ENCODE data around the gene PPDPF.

DNA sequence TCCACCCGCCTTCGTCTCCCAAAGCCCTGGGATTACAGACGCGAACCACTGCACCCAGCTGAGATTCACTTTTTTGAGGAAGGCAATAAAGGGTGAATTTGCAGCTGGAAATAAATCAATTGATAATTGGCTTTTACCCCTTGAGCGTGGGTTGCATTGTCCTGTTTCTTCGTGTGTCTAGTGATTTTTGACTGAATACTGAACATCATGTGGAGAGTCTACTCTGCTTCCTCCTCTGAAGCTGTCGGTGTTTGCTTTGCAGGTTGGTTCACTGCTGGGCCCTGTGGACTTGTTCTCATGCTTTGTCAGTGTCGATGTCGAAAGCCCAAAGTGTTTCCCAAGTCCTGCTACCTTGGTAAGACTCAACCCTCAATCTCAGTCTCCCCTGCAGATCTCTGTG is 15.9 kb upstream of the PPDPF start:
- TF ChIP-seq, protein P1, sequence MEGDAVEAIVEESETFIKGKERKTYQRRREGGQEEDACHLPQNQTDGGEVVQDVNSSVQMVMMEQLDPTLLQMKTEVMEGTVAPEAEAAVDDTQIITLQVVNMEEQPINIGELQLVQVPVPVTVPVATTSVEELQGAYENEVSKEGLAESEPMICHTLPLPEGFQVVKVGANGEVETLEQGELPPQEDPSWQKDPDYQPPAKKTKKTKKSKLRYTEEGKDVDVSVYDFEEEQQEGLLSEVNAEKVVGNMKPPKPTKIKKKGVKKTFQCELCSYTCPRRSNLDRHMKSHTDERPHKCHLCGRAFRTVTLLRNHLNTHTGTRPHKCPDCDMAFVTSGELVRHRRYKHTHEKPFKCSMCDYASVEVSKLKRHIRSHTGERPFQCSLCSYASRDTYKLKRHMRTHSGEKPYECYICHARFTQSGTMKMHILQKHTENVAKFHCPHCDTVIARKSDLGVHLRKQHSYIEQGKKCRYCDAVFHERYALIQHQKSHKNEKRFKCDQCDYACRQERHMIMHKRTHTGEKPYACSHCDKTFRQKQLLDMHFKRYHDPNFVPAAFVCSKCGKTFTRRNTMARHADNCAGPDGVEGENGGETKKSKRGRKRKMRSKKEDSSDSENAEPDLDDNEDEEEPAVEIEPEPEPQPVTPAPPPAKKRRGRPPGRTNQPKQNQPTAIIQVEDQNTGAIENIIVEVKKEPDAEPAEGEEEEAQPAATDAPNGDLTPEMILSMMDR (IDR thresholded peaks at IDR 0.05), result no peak
- no peak for TF ChIP-seq POLR2A (IDR thresholded peaks at IDR 0.05)

Measured in uterus (tissue), 2 donors.